GM18526 (cell line): ENCODE measurements around the gene SUPT16H.

ENCODE experiments used
- POLR2A ChIP-seq: IDR thresholded peaks from 3 replicates; pipeline ENCODE4 v1.6.1; 2011; ENCODE audit not compliant: insufficient read length; ENCODE audit errors: extremely low read depth

SUPT16H gene

DNA sequence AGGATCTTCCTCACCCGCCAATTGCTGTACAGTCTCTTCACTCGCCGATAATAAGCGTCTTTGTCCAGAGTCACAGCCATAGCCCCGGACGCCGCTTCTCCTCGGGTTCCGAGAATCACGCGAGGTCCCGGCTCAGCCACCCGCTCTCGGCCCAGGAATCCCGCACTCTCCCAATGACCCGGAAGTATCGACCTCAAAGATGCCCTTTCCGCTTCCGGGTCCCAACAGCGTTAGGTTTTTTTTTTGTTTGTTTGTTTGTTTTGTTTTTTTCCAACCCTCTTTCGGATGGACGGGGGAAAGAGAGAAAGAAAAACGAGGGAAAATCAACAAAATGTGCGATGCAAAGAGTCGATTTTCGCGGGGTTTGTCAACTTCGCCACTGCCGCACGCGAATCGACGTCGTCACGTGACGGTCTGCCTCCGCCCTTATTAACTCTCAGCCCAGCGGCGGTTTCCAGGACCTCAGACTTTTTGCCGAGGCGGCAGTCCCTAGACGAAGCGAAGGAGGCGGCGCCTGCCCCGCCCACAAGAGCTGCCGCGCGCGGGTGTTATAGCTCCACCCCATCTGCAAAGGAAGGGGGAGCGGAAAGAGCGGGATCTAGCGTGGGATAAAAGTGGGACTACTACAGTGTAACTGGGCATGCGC is at the start of gene SUPT16H:
SUPT16H (minus strand) TSS at position 172 of the 646 bp plus-strand sequence; CDS start at position 80, 92 bp downstream.
- peak; percentile 72 for TF ChIP-seq POLR2A

DNA sequence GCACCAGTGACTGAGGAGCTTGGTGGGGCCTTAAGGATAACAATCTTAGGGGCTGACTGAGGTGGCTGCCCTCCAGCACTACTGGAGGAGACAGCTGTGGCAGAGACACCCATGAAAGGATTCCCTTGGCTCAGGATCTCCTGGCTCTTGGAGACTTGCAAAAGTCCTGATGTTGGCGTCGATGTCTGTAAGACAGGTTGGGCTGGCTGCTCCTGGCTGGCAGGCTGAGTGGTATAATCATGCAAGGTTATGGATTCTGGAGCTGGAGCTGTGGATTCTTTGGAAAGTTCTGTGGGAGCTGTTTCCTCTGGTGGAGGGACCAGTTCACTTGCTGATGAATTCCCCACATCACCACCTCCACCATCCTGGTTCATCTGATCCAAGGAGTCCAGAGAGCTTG is 47.3 kb upstream of the SUPT16H start:
- TF ChIP-seq POLR2A: no peak

DNA sequence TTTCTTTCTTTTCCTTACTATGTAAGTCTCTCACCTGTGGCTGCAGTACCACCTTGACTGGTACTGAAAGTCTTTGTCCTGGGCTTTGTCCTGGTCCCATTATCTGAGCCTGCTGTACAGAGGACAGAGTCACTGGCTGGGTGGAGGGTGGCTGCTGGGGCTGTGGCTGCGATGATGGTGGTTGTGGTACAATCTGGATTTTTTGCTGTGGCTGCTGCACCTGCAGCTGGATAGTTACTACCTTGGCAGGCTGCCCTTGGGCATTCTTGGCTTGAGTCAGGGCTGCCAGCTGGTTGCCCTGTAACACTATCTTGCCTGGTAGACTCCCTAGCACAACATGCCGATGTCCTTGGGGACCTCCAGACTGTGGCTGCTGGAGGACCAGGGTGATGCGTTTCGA is 45.1 kb upstream of the SUPT16H start:
- no peak for TF ChIP-seq POLR2A

DNA sequence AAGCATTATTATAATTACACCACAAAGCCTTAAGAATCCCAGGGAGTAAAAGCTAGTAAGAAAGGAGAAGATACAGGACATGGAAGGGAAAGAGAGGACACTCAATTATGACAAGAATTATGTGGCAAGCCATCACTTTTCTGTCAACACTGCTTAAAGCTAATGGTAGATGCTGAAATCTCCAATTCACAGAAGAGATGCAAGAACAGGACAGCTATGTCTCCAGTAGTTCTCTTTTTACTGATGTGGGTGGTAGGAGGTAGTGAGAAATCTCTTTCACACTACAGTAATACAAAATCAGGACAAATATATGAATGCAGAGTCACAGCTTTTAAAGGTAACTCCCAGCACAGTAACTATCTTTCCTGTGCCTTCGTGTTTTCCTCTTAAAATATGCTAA is 42.9 kb upstream of the SUPT16H start:
- no peak for TF ChIP-seq POLR2A

DNA sequence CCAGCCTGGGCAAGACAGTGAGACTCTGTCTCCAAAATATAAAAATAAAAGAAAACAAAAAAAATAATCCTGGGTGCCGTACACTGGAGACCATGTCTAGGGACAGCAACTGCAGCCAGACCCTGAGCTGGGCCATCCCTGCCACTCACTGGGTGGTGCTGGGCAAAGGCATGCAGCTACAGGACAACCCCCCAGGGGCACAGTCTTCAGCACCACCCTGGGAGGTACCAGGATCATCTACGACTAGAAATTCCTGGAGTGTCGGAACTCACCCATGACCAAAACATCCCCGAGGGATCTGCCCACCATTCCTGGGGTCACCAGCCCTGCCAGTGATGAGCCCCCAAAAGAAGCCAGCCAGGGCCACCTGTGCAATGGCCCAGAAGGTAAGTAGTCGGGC is 35.7 kb upstream of the SUPT16H start:
- no peak for TF ChIP-seq POLR2A

DNA sequence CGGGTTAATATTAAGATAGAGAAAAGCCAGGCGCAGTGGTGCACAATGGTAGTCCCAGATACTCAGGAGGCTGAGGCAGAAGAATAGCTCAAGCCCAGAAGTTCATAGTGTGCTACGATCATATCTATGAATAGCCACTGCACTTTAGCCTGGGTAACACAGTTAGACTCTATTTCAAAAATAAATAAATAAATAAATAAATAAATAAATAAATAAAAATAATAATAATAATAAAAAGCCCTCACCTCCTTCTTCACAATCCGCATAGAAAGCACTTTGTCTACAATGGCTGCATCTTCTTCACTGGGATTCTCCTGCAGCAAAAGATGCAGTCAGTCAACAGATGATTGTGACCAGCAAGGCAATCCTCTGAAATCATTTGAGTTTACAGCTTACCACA is 31.5 kb upstream of the SUPT16H start:
- no peak for TF ChIP-seq POLR2A

DNA sequence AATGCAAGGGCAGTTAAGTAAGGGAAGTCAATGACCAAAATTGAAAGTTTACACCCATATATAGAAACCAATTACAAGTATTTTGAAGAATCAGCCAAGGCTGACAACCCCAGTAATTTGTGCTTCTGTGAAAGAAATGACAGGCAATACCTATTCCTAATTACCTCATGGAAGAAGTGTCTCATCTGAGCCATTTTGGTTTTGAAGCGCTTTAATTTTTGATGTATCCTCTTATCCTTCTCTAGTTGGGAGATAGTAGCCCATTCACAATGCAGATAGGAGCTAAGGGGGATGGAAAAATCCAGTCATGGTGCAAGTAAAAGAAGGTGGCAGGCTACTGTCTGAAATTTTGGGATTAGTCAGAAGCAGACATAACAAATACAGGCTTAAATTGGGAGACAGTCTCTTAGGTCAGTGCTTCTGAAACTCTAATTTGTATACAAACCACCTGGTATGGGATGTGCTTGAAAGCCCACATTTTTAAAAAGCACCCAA is 30.4 kb upstream of the SUPT16H start:
- TF ChIP-seq POLR2A: no peak

DNA sequence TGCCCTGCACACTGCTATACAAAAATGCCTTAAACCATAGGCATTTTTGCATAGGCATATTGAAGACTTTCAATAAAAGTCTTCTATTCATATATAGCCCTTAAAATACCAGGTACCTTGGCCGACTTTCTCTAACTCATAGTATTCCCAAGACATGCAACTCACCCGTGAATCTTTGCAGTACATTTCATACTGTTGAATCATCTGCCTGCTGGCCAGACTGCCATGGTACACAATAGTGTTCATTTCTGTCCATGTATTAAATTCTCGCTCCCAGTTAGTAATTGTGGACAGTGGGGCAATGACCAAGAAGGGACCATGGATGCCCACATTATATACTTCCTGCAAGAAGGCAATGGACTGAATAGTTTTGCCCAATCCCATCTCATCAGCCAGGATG is 24.3 kb upstream of the SUPT16H start:
- no peak for TF ChIP-seq POLR2A

DNA sequence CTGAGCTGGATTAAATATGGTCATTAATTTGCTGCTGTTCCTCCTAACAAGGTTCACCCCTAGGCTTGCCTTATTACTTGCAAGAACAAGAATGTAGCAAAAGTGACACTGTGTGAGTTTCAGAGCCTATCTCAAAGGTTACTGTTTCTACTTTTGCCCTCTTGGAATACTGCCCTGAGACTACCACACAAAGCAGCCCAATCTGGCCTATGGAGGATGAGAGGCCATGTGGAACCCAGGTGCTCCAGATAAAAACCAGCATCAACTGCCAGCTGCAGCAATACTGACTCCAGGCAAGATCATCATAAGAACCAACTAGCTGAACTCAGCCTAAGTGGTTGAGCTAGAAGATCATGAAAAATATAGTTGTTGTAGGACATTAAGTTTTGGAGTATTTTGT is 22.4 kb upstream of the SUPT16H start:
- TF ChIP-seq POLR2A: no peak

DNA sequence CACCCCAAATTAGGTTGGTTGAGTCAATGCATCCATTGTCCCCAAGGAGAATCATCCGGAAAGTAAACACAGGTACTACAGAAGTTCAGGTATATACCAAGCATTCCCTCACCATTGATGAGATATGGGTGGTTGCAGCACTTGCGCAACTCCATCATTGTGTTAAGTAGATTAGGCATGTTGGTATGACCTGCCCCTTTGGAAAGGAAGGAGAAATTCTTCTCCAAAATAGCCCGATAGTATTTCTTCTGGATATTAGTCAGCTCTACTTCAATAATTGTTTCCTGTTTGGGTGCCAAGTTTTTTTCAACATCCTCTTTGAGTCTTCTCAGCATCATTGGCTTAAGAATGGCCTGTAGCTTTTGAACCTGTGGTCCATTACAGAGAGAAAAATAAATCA is 21.3 kb upstream of the SUPT16H start:
- TF ChIP-seq POLR2A: no peak

DNA sequence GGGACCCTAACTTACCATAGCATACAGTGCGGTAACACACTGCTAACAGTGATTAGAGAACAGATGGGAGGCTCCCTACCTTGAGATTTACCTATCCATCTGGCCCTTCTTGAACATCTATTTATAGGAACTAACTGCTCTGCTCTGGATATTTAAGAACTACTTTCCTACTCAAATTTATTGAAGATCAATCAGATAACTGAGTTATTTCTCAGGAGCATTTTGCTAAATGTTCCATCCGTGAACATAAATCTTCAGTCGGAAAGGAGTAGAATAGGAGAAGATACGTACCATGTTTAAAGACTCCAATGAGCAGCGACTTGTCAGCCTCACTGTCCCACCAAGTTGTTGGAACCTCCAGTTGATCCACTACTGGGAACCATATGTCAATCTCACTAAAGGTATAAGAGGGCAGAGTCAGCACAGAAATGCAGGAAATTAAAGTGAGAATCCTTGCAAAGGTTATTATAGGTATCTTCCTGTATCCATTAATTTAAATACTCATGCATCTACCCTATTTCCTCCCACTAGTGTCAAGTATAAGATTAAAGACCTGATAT is 15.6 kb upstream of the SUPT16H start:
- TF ChIP-seq POLR2A: no peak

DNA sequence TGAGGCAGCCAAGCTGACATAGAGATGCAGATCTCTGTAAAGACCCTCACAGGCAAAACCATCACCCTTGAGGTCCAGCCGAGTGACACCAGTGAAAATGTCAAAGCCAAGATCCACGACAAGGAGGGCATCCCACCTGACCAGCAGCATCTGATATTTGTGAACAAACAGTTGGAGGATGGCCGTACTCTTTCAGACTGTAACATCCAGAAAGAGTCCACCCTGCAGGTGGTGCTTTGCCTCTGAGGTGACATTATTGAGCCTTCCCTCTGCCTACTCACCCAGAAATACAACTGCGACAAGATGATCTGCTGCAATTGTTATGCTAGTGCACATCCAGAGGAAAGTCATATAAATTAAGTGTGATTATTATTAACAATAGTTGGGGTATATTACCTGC is 15.1 kb upstream of the SUPT16H start:
- TF ChIP-seq POLR2A: no peak

DNA sequence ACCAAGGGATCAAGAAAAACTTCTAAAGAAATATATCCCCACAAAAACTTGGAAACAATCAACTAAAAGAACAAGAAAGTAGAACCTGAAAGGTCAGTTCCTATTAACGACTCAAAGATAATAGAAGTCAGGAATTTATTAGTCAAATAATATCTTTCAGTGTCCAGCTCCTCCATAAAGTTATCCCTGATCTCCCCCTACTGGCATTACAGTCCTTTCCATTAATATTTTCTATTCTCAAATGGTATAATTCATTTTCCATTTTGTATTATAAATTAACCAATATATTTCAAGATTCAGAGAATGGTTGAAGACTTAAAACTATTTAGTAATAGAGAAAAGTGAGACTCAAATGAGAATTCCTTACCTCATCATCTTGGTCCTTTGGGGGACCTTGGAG is 11.6 kb upstream of the SUPT16H start:
- TF ChIP-seq POLR2A: no peak

DNA sequence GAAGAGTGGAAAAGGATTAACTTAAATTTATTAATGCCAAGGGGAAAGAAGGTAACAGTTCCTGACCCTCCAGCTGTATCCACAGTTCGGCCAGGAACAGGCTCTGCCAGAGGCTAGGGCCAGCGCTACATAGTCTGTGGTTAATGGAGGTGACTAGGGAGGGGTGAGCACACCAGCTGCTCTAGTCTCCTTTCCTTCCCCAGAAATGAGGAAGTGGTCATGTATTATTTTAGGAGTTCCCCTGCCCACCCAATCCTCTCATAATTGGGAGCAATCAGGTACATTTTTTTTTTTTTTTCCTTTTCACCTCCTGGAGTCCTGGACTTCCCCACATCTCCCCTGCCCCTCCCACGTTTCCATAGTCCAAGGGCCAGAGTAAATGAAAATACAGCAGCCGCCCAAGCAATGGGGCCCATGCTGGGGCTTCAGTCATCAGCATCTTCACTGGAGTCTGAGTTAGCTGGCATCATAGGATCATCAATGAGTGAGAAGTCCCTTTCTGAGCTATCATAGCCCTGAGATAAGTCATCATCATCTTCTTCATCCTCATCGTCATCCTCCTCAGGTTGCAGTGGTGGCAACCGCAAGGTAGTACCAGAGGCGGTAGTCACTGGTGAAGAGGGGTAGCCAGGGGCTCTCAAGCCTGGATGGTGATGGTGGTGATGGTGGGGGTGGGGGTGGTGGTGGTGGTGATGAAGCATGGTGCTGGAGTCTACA is 1.5 kb upstream of the SUPT16H start:
- TF ChIP-seq POLR2A: no peak

DNA sequence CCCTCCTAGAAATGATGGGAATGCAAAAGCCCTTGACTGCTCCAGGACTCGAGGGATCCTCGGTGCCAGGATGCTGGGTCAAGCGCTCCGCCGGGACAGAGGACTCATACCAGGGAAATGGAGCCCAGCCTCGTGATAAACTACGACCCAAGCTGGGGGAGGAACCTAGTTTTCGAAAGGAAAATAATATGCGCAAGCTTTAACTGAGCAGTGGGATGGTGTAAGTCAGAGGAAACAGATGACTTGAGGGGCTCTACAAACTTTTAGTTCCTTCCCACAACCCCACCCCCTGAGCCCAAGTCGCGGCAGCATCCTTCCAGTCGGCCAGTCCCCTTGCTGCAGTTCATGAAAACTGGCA is 654 bp upstream of the SUPT16H start:
- TF ChIP-seq POLR2A: peak; percentile 16

DNA sequence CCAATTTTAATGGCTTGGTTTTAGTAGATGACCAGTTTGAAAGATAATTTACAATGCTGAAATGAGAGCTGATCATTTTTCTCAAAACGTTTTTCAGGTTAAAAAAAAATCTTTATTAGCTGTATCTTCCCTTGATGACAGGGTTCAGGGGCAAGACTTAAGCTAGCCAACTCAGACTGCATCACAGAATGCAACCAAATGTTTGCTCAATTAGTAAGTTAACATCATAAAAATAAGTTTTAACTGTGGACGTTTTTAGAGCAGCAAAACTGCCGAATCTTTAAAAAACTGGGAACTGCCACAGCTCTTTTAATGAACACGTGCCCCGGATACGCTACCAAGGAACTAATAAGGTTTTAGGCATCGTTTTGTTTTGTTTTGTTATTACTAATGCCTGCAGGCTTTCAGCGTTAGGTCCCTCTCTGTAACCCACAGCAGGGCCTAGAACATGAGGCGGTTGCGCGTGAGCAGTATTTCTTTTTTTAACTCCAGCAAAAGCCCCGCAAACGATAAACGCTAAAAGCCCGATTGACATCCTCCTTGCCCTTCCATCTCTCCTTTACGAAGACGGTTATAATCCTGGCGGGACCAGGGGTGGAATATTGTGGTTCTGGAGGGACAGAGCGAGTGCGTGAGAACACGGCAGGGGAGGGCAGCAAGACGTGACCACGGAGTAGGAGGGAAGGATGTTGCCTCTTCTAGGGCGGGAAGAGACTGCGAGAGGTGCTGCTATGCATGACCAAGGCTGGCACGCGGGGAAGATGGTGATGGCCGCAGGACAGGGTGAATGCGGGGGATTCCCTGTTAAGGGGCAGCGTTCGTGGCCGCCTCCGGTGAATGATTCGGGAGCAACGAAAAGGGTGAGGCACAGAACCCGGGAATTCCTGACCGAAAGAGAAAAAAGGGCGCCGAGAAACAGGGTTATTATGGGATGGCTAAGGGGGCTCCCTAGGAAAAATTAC is 652 bp downstream of the SUPT16H start:
- TF ChIP-seq POLR2A: no peak

DNA sequence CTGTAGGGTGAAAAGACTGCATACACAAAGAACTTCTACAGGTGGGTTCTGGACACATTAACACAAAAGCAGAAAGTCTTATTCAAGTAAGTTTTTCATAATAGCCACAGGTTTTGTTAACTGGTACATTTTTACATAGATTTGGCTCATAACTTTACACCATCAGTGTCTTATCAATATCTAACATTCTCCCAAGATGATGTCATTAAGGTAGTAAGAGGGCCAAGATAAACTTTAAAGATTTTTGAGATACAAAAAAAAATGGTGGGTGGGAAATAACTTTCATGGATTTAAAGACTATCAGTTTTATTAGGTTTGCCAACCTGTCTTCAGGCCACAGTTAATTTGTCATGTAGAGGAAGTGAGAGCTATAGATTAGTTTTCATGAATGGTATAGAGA is 1.7 kb downstream of the SUPT16H start:
- no peak for TF ChIP-seq POLR2A
